ENCODE results near the gene EIF3L. TPM values are rescaled to one million over a fixed set of nuclear protein-coding genes. Genes with fewer than 3 reads are reported as not detected.
"Not testable (repeated sequence)": the region's sequence is repeated elsewhere in the genome, so short reads cannot be mapped to it uniquely, and the experiment has no call there.

EIF3L gene
- 374 and 376 TPM in 2 replicates for total RNA-seq

GRCh38 chr22:37849089-37849751, at the start of gene EIF3L:
EIF3L (plus strand) TSS chr22:37849419; CDS start chr22:37849450, 31 bp downstream.
- intact Hi-C loops (cut with micrococcal nuclease), result loop anchor here (1.0 to 2.0 kb wide), 7 partner anchors 14 to 1320 kb away; partner anchors contain the start of genes C22orf23, EIF3D, GGA1 and POLR2F

- intact Hi-C loops (cut with micrococcal nuclease), result not testable (repeated sequence)
These were observed 49.2 kb upstream of the EIF3L start for GRCh38 chr22:37799979-37800378.

GRCh38 chr22:37801946-37802309, 47.3 kb upstream of the EIF3L start:
- intact Hi-C loops (cut with micrococcal nuclease), result loop anchor here (2.0 kb wide), 1 partner anchor 17 kb away; no protein-coding TSS in a partner anchor

GRCh38 chr22:37802310-37803194, 46.7 kb upstream of the EIF3L start:
- intact Hi-C loops (cut with micrococcal nuclease), result loop anchor here (2.0 kb wide), 1 partner anchor 16 kb away; no protein-coding TSS in a partner anchor

GRCh38 chr22:37803195-37803638, 46.0 kb upstream of the EIF3L start:
- intact Hi-C loops (cut with micrococcal nuclease), result loop anchor here (2.0 kb wide), 1 partner anchor 16 kb away; no protein-coding TSS in a partner anchor

GRCh38 chr22:37803639-37804351, 45.4 kb upstream of the EIF3L start:
- intact Hi-C loops (cut with micrococcal nuclease), result loop anchor here (2.0 kb wide), 1 partner anchor 15 kb away; no protein-coding TSS in a partner anchor

GRCh38 chr22:37804352-37804880, 44.8 kb upstream of the EIF3L start:
- intact Hi-C loops (cut with micrococcal nuclease), result no loop called here

GRCh38 chr22:37804881-37805809, 44.1 kb upstream of the EIF3L start:
- intact Hi-C loops (cut with micrococcal nuclease), result loop anchor here (1.0 to 5.0 kb wide), 4 partner anchors 118 to 1028 kb away; partner anchors contain the start of genes IFT27, NOL12 and PLA2G6

- intact Hi-C loops (cut with micrococcal nuclease), result loop anchor here (1.0 to 5.0 kb wide), 5 partner anchors 59 to 1029 kb away; partner anchors contain the start of genes IFT27, NOL12 and PLA2G6
These were observed 43.4 kb upstream of the EIF3L start for GRCh38 chr22:37805810-37806277.

- intact Hi-C loops (cut with micrococcal nuclease), result loop anchor here (1.0 to 5.0 kb wide), 7 partner anchors 11 to 1029 kb away; partner anchors contain the start of genes ANKRD54, C22orf23, IFT27 and NOL12
These were observed 42.5 kb upstream of the EIF3L start for GRCh38 chr22:37806409-37807333.

GRCh38 chr22:37807410-37808293, 41.6 kb upstream of the EIF3L start, which contains the start of gene GCAT:
GCAT (plus strand) TSS chr22:37807934; CDS start chr22:37807968, 34 bp downstream.
- intact Hi-C loops (cut with micrococcal nuclease), result loop anchor here (1.0 to 5.0 kb wide), 7 partner anchors 10 to 1030 kb away; partner anchors contain the start of genes ANKRD54, C22orf23, IFT27 and NOL12

- intact Hi-C loops (cut with micrococcal nuclease), result loop anchor here (5.0 kb wide), 3 partner anchors 121 to 1031 kb away; partner anchors contain the start of genes IFT27, NOL12 and PLA2G6
These were observed 40.9 kb upstream of the EIF3L start for GRCh38 chr22:37808294-37808657.

GRCh38 chr22:37809672-37810333, 39.4 kb upstream of the EIF3L start:
- intact Hi-C loops (cut with micrococcal nuclease), result loop anchor here (5.0 kb wide), 3 partner anchors 123 to 1033 kb away; partner anchors contain the start of genes IFT27, NOL12 and PLA2G6

- intact Hi-C loops (cut with micrococcal nuclease), result no loop called here
These were observed 37.4 kb upstream of the EIF3L start for GRCh38 chr22:37811867-37812266.

- intact Hi-C loops (cut with micrococcal nuclease), result no loop called here
These were observed 36.1 kb upstream of the EIF3L start for GRCh38 chr22:37812869-37813678.

GRCh38 chr22:37815593-37815992, 33.6 kb upstream of the EIF3L start:
- intact Hi-C loops (cut with micrococcal nuclease), result no loop called here
